ENCODE data around the gene AFF1.
"Not testable (repeated sequence)": the region's sequence is repeated elsewhere in the genome, so short reads cannot be mapped to it uniquely, and the experiment has no call there.

AFF1 gene

DNA sequence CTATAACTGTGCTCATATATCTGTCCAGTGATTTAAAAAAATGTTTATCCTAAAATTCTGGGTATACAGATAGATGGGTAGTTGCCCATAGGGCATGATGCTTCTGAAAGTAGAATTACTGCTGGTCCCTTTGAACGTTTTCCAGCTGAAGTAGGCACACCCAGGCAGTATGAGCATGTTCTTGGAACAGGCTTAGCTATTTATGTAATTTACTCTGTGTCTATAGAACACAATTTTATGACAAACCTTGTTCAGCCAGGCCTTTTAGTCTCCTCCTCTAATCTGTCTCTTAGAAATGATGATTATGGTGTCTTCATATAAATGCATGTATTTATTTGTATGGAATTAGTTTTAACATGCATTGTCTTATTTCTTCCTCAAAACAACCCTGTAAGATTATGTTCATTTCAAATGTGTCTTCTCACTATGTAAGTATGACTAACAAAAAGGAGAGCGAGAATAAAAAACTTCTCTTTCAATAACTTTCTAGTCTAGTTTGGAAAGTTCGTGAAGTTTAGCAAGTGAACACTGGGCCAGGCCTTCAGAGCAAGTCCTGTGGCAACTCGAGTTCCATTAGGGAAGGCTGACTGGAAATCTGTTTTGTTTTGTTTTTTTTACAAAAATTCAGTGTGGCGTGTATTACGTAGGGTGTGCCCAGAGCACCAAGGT is 142.0 kb downstream of the AFF1 start:
- TF ChIP-seq POLR2AphosphoS5 (IDR thresholded peaks at IDR 0.05; ENCODE audit: low read depth, low read length) = no peak
- TF ChIP-seq TAF1 (IDR thresholded peaks at IDR 0.05; ENCODE audit: borderline replicate concordance, low read depth, low read length) = no peak
- no peak for TF ChIP-seq POLR2A (IDR thresholded peaks at IDR 0.05; ENCODE audit: low read depth, low read length)
- DNase-seq (ENCODE audit: insufficient read length) = no peak
- no peak for FAIRE-seq

GRCh38 chr4:87077914-87078585 is 143.2 kb downstream of the AFF1 start:
- FAIRE-seq (no peak), DNase-seq (ENCODE audit: insufficient read length) (no peak)
- TF ChIP-seq POLR2AphosphoS5 (IDR thresholded peaks at IDR 0.05; ENCODE audit: low read depth, low read length) (no peak), TAF1 (IDR thresholded peaks at IDR 0.05; ENCODE audit: borderline replicate concordance, low read depth, low read length) (no peak), POLR2A (IDR thresholded peaks at IDR 0.05; ENCODE audit: low read depth, low read length) (no peak)

GRCh38 chr4:87078987-87079486 is 144.2 kb downstream of the AFF1 start:
- no peak for DNase-seq (ENCODE audit: insufficient read length)
- no peak for FAIRE-seq
- no peak for TF ChIP-seq POLR2A (IDR thresholded peaks at IDR 0.05; ENCODE audit: low read depth, low read length)
- no peak for TF ChIP-seq POLR2AphosphoS5 (IDR thresholded peaks at IDR 0.05; ENCODE audit: low read depth, low read length)
- no peak for TF ChIP-seq TAF1 (IDR thresholded peaks at IDR 0.05; ENCODE audit: borderline replicate concordance, low read depth, low read length)

GRCh38 chr4:87079967-87080366 is 145.2 kb downstream of the AFF1 start:
- no peak for FAIRE-seq
- TF ChIP-seq POLR2A (IDR thresholded peaks at IDR 0.05; ENCODE audit: low read depth, low read length) = no peak
- no peak for TF ChIP-seq POLR2AphosphoS5 (IDR thresholded peaks at IDR 0.05; ENCODE audit: low read depth, low read length)
- TF ChIP-seq TAF1 (IDR thresholded peaks at IDR 0.05; ENCODE audit: borderline replicate concordance, low read depth, low read length) = no peak
- no peak for DNase-seq (ENCODE audit: insufficient read length)

DNA sequence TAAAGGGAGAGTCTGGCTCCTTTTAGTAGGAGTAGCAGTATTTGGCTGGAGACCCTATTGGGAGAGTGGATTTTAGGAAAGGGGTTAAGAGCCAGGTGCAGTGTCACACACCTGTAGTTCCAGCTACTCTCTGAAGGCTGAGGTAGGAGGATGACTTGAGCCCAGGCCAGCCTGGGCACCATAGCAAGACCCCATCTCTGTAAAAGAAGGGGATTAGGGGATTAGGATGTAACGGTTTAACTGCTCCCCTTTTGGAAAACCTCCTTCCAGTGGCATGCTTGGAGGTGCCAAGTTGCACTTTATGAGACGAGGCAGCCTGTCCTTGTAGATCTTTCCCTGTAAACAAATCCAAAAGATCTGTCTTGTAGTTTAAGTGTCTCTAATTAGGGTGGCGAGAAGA is 145.7 kb downstream of the AFF1 start:
- DNase-seq (ENCODE audit: insufficient read length) (no peak), FAIRE-seq (no peak)
- TF ChIP-seq POLR2AphosphoS5 (IDR thresholded peaks at IDR 0.05; ENCODE audit: low read depth, low read length) (no peak), TAF1 (IDR thresholded peaks at IDR 0.05; ENCODE audit: borderline replicate concordance, low read depth, low read length) (no peak)

DNA sequence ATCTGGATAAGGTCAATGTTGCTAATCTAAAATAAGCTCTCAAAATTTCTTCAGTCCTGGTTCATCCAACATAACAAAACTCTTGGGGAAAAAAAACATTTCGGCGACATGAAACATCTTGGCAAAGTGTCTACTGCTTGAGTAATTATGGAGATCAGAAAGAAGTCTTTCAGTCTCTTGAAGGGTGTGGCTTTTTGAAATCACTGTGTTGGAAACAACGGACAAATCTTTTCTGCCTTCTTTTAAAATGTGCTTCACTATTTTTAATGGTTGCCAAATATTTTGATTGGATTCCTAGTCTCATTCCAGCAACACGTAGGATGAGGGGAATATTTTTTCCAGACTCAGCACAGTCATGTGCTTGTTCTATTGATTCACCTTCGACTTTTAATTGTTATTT is 147.0 kb downstream of the AFF1 start:
- TF ChIP-seq TAF1 (IDR thresholded peaks at IDR 0.05; ENCODE audit: borderline replicate concordance, low read depth, low read length) = no peak
- no peak for TF ChIP-seq POLR2AphosphoS5 (IDR thresholded peaks at IDR 0.05; ENCODE audit: low read depth, low read length)
- TF ChIP-seq POLR2A (IDR thresholded peaks at IDR 0.05; ENCODE audit: low read depth, low read length) = no peak
- DNase-seq (ENCODE audit: insufficient read length) (no peak), FAIRE-seq (no peak)

DNA sequence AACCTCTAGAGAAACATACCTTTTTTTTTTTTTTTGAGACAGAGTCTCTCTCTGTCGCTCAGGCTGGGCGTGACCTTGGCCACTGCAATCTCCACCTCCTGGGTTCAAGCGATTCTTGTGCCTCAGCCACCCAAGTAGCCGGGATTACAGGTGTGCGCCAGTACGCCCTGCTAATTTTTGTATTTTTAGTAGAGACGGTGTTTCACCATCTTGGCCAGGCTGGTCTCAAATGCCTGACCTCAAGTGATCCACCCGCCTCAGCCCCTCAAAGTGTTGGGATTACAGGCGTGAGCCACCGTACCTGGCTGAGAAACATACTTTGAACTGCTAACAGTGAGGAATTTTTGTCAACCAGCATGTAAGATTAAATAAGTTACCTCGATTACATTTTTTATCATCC is 150.9 kb downstream of the AFF1 start:
- DNase-seq (ENCODE audit: insufficient read length) = not testable (repeated sequence)
- peak; percentile 38 for FAIRE-seq

- DNase-seq (ENCODE audit: insufficient read length) (no peak), FAIRE-seq (no peak)
- TF ChIP-seq POLR2A (IDR thresholded peaks at IDR 0.05; ENCODE audit: low read depth, low read length) (no peak), TAF1 (IDR thresholded peaks at IDR 0.05; ENCODE audit: borderline replicate concordance, low read depth, low read length) (no peak), POLR2AphosphoS5 (IDR thresholded peaks at IDR 0.05; ENCODE audit: low read depth, low read length) (no peak)
Measured at GRCh38 chr4:87086143-87086805, 151.5 kb downstream of the AFF1 start.

- TF ChIP-seq POLR2A (IDR thresholded peaks at IDR 0.05; ENCODE audit: low read depth, low read length) = no peak
- DNase-seq (ENCODE audit: insufficient read length) (no peak), FAIRE-seq (no peak)
Measured at GRCh38 chr4:87087015-87087414, 152.2 kb downstream of the AFF1 start.

- TF ChIP-seq POLR2AphosphoS5 (IDR thresholded peaks at IDR 0.05; ENCODE audit: low read depth, low read length) (no peak), TAF1 (IDR thresholded peaks at IDR 0.05; ENCODE audit: borderline replicate concordance, low read depth, low read length) (no peak), POLR2A (IDR thresholded peaks at IDR 0.05; ENCODE audit: low read depth, low read length) (no peak)
- FAIRE-seq (no peak), DNase-seq (ENCODE audit: insufficient read length) (no peak)
Measured at GRCh38 chr4:87087420-87087819, 152.6 kb downstream of the AFF1 start.

DNA sequence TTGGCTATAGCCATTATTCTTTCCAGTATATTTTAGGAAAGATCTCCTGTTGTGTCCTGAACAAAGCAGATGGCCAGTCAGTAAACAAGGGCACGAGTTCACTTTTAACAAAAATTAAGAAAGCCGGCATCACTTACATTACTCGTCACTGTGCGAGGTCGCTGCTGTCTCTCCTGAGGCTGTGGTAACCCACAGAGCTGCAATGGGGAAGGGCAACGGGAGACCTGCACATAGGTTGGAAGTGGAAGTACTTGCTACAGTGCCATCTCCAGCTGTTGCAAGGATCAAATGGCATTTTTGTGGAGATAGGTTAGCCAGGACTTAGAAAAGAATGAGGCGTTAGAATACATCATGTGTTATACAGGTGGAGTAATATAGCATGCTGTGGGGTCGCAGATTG is 153.4 kb downstream of the AFF1 start:
- TF ChIP-seq POLR2AphosphoS5 (IDR thresholded peaks at IDR 0.05; ENCODE audit: low read depth, low read length) (no peak), POLR2A (IDR thresholded peaks at IDR 0.05; ENCODE audit: low read depth, low read length) (no peak), TAF1 (IDR thresholded peaks at IDR 0.05; ENCODE audit: borderline replicate concordance, low read depth, low read length) (no peak)
- FAIRE-seq (no peak), DNase-seq (ENCODE audit: insufficient read length) (no peak)

DNA sequence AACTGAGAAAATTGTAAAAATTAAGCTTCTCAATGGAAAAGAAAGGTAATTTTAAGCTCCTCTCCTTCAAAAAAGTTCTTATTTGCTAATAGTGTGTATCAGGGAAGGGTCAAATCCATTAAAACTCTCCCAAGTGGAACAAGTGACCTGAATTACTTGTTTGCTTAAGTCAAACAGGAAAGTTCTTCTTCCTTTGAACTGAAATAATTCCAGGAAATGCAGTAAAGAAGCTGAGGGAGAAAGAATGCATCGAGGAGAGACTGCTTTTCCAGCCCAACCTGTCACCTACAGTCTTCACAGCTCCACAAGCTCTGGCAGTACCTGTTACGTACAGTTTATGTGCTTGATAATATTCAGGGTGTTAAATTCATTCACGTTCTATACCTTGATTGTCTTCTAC is 154.6 kb downstream of the AFF1 start:
- no peak for FAIRE-seq

More for the DNA sequence above, 154.6 kb downstream of the AFF1 start:
- TF ChIP-seq POLR2AphosphoS5 (IDR thresholded peaks at IDR 0.05; ENCODE audit: low read depth, low read length) = no peak
- no peak for TF ChIP-seq TAF1 (IDR thresholded peaks at IDR 0.05; ENCODE audit: borderline replicate concordance, low read depth, low read length)
- no peak for TF ChIP-seq POLR2A (IDR thresholded peaks at IDR 0.05; ENCODE audit: low read depth, low read length)
- DNase-seq (ENCODE audit: insufficient read length) = no peak

Data from GM12892 (cell line).